Right kidney (tissue), 1 donor: ENCODE measurements around the gene WDR83.
"Not testable (repeated sequence)": the region's sequence is repeated elsewhere in the genome, so short reads cannot be mapped to it uniquely, and the experiment has no call there.

ENCODE experiments used
- DNase-seq: peaks from one replicate; pipeline ENCODE4 v3.0.0-alpha.2; 2016

The WDR83 gene

DNA sequence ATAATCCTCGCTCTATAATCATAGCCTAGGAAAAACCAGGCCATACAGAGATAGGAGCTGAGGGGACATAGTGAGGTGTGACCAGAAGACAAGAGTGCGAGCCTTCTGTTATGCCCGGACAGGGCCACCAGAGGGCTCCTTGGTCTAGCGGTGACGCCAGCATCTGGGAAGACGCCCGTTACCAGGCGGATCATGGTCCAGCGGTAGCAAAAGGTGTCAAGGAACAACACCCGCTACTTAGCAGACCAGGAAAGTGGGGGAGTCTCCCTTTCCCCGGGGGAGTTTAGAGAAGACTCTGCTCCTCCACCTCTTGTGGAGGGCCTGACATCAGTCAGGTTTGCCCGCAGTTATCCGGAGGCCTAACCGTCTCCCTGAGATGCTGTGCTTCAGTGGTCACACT is 45.5 kb downstream of the WDR83 start:
- not testable (repeated sequence) for DNase-seq

DNA sequence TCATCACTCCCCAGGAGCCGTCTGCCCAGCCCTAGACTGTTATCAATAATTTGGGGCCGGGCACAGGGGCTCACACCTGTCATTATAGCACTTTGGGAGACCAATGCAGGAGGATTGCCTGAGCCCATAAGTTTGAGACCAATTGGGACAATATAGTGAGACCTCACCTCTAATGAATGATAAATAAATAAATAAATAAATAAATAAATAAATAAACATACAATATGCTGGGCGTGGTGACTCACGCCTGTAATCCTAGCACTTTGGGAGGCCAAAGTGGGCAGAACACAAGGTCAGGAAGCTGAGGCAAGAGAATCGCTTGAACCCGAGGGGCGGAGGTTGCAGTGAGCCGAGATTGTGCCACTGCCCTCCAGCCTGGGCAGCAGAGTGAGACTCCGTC is 46.7 kb downstream of the WDR83 start:
- not testable (repeated sequence) for DNase-seq

DNA sequence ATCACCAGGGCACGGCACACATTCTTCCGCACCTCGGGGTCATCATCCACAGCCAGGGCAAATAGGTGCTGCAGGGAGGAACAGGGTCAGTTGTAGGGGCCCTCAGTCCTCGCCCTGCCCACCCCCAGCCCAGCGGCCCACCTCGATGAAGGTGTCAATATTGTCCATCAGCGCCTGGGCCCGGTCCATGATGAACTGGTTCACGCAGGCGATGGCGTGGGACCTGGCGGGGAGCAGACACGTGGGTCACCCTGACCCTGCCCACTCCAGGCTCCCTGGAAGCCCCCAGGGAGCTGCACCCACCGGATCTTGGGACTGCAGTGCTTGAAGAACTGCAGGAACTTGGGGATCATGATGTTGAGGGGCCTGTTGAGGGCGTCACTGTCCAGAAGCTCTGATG is 48.5 kb downstream of the WDR83 start:
- no peak for DNase-seq

DNA sequence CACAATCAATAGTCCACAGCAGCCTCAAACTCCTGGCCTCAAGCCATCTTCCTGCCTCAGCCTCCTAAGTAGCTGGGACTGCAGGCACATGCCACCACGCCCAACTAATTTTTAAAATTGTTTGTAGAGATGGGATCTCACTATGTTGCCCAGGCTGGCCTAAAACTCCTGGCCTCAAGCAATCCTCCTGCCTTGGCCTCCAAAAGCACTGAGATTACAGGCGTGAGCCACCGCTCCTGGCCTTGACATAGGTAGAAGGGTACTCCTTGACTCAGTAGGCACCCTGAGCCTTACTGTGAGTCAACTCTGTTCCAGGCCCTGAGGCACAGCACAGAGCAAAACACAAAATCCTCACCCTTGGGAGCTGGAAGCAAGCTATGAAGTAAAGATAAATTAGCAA is 49.3 kb downstream of the WDR83 start:
- no peak for DNase-seq

DNA sequence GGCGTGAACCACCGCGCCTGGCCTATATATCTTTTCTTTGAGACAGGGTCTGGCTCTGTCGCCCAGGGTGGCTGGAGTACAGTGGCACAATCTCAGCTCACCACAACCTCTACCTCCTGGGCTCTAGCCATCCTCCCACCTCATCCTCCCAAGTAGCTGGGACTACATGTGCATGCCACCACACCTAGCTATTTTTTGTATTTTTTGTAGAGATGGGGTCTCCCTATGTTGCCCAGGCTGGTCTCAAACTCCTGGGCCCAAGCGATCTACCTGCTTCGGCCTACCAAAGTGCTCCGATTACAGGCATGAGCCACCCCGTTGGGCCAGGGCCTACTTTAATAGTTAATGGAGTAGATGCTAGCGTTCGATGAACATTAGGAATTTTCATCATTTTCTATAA is 53.7 kb downstream of the WDR83 start:
- no peak for DNase-seq

DNA sequence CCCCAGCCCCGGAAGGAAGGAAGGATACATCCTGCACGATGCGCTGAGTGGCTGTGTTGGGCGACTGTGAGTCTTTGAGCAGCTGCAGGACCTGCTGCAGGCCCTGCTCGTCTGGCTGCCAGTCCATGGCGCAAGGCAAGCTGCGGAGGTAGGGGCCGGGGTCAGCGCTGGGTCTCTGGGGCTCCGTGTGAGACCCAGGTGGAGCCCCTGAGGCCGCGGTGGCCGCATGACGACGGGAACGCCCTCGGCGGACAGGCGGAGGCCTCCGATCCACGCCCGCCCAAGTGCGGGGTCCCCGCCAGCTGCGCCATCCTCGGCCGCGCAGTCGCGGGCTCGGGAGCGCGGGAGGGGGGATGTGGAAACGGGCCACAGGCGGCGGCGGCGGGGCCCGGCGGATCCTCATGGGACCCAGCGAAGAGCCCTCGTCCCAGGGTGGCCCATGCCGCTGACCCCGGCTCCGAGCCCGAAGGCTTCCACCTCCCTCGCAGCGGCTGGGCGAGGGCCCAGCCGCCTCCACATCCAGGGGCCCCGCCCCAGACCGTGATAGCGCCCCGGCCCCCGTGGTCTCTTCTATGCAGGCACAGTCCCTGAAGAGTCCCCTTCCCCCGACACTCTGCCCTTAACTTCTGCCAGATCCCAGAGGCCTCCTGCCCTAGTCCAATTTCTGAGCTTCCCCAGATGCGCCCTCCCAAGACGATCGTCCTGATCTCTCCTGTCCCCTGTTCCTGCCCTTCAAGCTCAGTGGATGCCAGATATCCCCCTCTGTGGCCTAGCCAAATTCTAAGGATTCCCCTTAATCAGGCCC is 54.4 kb downstream of the WDR83 start:
- DNase-seq: peak; percentile 64

DNA sequence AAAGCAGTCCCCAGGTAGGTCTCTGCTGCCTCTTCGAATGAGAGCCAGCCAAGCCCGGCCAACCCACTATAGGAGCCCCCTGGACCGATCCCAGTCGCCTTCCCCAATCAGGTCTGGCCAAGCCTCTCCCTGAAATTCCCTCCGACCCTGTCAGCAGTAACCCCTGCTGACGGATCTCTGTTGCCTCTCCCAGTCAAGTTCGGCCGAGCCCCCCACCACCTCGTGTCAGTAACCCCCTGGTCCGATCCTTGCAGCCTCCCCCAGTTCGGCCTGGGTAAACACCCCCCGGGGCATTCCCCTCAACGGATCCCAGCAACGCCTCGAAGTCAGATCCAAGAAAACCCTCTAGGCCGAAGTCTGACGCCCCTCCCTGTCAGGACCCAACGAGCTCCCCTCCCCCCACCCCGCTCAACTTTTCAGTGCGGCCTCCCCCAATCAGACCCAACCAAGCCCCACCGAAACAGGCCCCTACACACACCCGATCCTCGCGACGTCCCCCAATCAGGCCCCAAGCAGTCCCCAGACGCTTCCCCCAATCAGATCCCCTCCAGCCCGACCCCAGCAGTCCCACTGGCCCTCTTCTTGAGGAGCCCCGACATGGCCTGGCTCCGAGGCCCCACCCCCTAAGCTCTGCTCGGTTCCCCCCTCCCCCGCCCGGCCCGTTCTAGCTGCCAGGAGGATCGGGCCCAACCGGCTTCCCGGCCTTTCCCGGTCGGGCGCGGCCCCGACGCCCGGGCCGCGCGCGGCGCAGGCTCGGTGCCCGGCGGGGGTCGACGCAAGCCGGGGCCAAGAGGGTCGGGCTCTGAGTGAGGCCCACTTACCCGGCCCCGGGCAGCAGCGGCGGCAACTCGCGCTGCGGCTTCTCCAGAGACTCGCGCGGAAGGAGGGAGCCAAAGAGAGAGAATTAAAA is 55.3 kb downstream of the WDR83 start:
- peak; percentile 61 for DNase-seq

DNA sequence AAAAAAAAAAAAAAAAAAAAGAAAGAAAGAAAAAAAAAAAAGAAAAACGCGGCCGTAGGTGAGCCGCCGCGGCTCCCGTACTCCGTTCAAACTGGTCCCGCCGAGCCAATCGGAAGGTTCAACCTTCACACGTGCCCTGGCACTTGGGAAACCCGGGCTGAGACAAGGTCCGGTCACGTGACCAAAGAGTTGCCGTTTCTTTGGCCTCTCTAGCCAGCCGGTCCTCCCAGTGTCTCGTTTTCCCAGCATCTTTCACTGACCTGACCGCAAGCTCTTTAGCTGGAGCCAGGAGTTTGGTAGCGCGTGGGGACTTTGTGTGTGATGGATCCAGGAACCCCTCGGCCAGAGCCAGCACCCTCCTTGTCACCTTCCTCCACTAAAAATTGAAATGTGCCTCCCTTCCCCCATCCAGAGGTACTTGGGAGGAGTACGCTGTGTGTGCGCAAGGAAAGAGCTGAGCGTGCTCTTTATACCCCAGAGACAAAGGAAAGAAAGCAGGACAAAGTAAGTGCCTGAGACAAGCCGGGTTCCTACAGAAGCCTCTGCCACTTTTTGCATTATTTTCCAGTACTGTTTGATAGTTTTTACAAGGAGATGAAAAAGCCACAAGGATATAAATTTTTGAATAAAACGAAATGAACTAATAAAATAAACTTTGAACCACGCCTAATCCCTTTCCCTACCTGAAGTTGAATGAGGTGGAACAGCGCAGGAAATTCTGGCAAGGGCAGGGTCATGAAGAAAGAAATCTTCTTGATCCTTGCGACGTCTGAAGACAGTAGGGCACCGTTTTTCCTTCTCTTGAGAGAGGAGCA is 56.2 kb downstream of the WDR83 start:
- DNase-seq: peak; percentile 91

DNA sequence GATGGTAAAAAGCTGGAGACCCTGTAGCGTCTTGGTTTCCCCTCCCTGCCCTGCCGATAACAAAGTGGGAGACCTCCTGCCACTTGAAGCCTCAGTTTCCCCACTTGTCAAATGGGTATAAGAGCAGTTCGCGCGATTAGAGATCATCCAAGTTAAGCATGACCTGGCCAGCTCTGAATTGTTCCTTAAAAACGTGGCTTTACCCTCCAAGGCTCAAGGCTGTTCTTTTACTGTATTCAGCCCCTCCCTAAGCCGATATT is 56.7 kb downstream of the WDR83 start:
- DNase-seq: no peak

DNA sequence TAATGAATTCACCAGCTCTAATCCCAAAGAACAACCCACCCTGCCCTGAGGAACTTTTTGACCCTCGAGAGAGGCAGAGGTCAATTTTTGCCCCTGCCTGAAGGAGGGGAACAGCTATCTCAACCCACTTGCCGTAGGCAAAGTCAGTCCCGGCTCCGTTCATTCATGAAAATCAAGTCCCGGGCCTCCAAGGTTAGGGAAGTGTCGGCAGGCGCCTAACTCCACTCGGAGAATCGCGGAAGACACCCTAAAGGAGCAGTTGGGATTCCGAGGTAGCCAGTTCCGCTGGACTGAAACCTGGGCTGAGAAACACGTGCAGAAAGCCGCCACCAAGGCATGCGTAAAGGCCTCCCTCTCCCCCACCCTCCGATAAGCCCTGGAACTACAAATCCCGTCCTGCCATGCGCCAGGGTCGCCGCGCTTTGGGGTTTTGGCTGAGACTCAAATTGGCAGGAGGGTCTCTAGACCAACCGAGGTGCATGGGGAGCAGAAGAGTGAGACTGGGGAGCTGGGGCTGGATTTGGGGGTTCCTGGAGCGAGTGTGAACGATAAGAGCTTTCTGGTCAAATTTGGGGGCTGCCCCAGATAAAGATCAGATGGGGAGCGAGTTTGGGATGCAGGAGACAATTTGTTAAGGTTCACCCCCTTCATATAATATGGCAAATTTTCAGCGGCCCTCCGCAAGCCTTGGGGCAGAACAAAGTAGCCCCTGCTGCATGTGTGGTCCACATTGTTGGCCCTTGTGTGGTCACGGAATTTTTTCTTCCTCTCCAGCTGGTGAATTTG is 57.2 kb downstream of the WDR83 start, which contains the start of gene TNPO2:
TNPO2 (minus strand) TSS at position 292 of the 786 bp plus-strand sequence. CDS start 2,955 bp downstream, outside the sequence.
- peak; percentile 76 for DNase-seq
